ENCODE data around the gene ADCY6. TPM values are rescaled to one million over a fixed set of nuclear protein-coding genes. Genes with fewer than 3 reads are reported as not detected.

Gene ADCY6
- total RNA-seq (not detected in 2 replicates), polyA plus RNA-seq (0.03 and 0.07 TPM in 2 replicates), polyA minus RNA-seq (0.09 and 0.36 TPM in 2 replicates)
- total RNA-seq (2013) = 0.84 TPM

DNA sequence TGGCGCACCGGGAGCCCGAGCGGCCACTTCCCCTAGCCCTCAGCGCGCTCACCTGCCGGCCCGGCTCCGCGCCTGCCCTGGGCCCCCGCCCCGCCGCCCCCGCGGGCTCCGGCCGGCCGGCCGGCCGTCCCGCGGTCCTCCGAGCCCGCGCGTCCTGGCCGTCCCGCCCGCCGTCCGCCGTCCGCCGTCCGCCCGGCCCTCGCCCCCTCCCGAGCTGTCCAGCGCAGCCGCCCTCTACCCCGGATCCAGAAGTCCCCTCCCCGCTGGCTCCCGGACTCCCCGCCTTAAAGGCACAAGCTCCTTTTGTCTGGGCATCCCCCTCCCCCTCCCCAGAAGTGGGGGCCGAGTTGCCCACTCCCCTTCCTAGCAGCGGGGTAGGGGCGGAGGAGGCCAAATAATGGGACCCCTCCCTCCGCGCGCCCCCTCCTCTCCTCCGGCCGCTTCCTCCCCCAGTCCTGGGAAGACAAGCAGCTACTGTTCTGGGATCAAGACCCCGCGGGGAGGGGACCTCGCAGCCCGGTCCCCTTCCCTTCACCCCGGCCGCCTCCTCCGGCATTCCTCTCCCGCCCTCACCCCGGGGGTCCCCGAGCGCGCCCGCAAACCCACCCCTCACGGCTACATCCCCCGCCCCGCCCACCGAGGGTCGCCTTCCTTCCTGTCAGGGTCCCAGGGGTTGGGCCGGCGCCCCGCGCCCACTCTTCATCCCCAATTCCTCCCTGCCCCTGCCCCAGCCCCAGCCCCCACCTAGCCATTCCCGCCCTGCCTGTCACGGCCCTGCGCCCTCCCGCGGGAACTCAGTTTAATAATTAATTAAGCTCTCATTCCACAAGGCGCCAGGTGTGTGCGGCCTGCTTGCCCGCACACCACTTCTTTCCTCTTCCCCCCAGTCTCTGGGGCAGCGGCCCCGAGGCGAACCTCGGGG, at the start of gene ADCY6:
Gene ADCY6, minus strand, starts transcription at position 236 of the 922 bp plus-strand sequence. CDS start 5,655 bp downstream, outside the sequence.
- no peak within 1 kb of the TSS for H3K27ac ChIP-seq (ENCODE audit: low read length in 2 of 2)
- Mint-ChIP-seq H3K4me3 (peak within 1 kb of the TSS; percentile 84), H3K27ac (no peak within 1 kb of the TSS), H3K4me1 (peaks cover 18% of the 10 kb centered on the region), H3K27me3 (peaks cover 53% of the 10 kb centered on the region), H3K9me3 (ENCODE audit: insufficient read depth) (no peaks in the 10 kb centered on the region)
- CTCF ChIA-PET = interaction anchor here (0.5 to 0.6 kb wide), 2 partner anchors 971 to 1354 kb away, joined by 3 to 4 read pairs; no protein-coding TSS in a partner anchor
- under 1% methylated on average over 80 of the region's 86 CpGs for WGBS (ENCODE audit: insufficient coverage)
- DNase-seq = peak; percentile 34
- intact Hi-C loops (cut with micrococcal nuclease) = no loop called here
- H3K4me3 ChIP-seq (ENCODE audit: control extremely low read depth in 1 of 5, extremely low read depth in 1 of 5, insufficient read depth in 1 of 5, low read depth in 2 of 5, low read length in 4 of 5) = peak within 1 kb of the TSS in 4 of 5 experiments; percentile 26 to 60 (median 47)
- POLR2A ChIA-PET = interaction anchor here (0.5 to 0.6 kb wide), 2 partner anchors 37 to 115 kb away, joined by 3 to 5 read pairs; a partner anchor contains a TSS
- peak; percentile 14 for ATAC-seq (ENCODE audit: low read depth)
- H3K9ac ChIP-seq (ENCODE audit: low read length) = peak within 1 kb of the TSS; percentile 61
- no peak within 1 kb of the TSS for H2AFZ ChIP-seq (ENCODE audit: insufficient read depth, low read depth, low read length, poor library complexity, severe bottlenecking)
- H3K4me1 ChIP-seq (ENCODE audit: control insufficient read depth in 2 of 2, insufficient read depth in 2 of 2, low read length in 2 of 2) = peaks cover 14 to 16% of the 10 kb centered on the region in 2 donors
- TF ChIP-seq, protein P1, sequence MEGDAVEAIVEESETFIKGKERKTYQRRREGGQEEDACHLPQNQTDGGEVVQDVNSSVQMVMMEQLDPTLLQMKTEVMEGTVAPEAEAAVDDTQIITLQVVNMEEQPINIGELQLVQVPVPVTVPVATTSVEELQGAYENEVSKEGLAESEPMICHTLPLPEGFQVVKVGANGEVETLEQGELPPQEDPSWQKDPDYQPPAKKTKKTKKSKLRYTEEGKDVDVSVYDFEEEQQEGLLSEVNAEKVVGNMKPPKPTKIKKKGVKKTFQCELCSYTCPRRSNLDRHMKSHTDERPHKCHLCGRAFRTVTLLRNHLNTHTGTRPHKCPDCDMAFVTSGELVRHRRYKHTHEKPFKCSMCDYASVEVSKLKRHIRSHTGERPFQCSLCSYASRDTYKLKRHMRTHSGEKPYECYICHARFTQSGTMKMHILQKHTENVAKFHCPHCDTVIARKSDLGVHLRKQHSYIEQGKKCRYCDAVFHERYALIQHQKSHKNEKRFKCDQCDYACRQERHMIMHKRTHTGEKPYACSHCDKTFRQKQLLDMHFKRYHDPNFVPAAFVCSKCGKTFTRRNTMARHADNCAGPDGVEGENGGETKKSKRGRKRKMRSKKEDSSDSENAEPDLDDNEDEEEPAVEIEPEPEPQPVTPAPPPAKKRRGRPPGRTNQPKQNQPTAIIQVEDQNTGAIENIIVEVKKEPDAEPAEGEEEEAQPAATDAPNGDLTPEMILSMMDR (IDR thresholded peaks at IDR 0.05) = no peak
- TF ChIP-seq EZH2 (IDR thresholded peaks at IDR 0.05; ENCODE audit: borderline replicate concordance, insufficient read depth, low read depth, low read length, poor library complexity, severe bottlenecking) = no peak
- H3K4me2 ChIP-seq (replicated peaks; ENCODE audit: low read depth, low read length, poor library complexity, severe bottlenecking) = peak within 1 kb of the TSS; percentile 91
- peaks cover 0 to 33% (median 13%) of the 10 kb centered on the region in 4 experiments for H3K27me3 ChIP-seq (replicated peaks in 1 of 4; ENCODE audit: control extremely low read depth in 1 of 4, control insufficient read depth in 3 of 4, insufficient read depth in 4 of 4, low read length in 3 of 4)
- H3K9me3 ChIP-seq (ENCODE audit: control extremely low read depth in 1 of 3, control insufficient read depth in 2 of 3, insufficient read depth in 1 of 3, low read length in 2 of 3) = peaks cover 0 to 5% (median 0%) of the 10 kb centered on the region in 3 donors
- H3K36me3 ChIP-seq (replicated peaks in 1 of 2; ENCODE audit: control extremely low read depth in 1 of 2, control insufficient read depth in 1 of 2, extremely low read depth in 1 of 2, insufficient read depth in 2 of 2, low read length in 1 of 2) = no peaks in the 10 kb centered on the region
- H4K20me1 ChIP-seq (ENCODE audit: control insufficient read depth, insufficient read depth, low read length, poor library complexity, severe bottlenecking) = no peaks in the 10 kb centered on the region
- no peaks in the 10 kb centered on the region for H3K79me2 ChIP-seq (ENCODE audit: control insufficient read depth, insufficient read depth, low read length)
